EL (cell line): Measurements from ENCODE around the gene NELFCD.

Experiments
- DNase-seq: peaks from one replicate; pipeline ENCODE4 v3.0.0-alpha.2; 2016

The NELFCD gene

DNA sequence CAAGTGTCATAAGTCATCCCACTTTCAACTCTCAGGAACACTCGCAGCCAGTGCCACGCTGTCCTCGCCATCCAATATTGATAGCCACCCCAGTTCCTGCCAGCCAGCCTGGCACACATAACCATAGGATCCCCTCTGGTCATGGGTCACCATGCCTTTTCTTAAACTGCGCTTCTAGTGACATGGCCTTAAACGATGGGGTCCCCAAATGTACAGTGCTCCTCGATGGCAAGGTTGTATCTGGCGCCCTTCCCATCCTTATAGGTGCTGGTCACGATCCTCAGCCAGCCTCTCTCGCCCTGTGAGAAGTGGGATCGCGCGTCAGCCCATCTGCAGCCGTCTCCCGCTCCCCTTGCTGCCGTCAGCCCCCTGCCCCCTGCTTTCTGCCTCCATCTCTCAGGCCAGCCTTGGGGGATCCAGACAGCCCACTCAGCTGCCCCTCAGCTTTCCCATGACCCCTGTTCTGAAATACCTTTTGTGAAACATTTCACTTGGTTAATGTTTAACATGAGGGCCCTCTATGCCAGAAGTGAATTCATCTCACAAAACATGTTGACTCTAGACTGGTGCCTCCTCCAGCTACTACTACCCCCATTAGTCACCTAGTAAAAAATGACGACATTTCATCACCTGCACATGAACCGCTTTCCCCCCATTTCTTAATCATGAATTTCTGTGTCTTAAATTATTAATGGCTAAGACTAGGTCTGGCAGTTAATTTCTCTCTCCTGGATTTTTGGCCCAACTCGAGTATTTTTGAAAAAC, 14.6 kb downstream of the NELFCD start:
- DNase-seq: no peak

DNA sequence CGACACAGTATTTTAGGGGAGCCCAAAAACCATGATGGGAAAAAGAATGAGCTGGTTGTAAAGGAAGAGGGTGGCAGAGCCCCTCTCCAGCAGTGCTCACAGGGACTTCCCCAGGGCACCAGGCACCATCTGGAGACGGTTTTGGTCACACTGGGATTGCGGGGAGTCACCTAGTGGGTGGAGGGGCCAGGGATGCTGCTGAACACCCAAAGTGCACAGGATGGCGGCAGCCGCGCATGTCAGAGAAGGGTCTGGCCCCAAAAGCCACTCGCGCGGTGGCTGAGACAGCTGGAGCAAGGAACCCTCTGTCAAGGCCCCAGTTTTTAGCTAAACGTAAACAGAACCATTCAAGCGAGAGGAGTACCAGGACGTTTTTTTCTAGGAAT, 15.2 kb downstream of the NELFCD start:
- DNase-seq: no peak

DNA sequence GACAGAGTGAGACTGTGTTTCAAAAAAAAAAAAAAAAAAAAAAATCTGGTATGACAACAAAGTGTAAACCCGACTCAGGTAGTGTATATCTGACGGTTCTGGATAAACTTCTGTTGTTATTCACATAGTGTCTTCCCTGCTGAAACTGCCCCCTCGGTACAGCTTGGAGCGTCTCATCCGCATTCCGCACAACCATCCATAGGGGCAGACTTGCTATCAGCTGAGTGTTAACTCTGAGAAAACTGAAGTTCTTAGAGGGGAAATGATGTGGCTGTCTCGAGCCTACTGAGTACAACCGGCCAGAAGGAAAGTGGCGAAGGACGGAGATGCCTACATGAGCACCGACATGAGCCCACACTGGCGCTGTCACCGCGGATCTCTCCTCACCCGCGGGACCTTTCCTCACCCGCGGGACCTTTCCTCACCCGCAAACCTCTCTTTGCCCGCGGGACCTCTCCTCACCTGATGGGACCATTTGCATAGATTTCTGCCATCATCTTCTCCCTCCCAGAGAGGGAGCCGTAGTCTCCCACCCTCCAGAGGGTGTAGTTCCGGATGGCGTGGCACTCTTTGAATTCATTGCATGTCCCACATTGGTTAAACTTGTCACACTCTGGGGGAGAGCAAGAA, 16.2 kb downstream of the NELFCD start:
- no peak for DNase-seq

DNA sequence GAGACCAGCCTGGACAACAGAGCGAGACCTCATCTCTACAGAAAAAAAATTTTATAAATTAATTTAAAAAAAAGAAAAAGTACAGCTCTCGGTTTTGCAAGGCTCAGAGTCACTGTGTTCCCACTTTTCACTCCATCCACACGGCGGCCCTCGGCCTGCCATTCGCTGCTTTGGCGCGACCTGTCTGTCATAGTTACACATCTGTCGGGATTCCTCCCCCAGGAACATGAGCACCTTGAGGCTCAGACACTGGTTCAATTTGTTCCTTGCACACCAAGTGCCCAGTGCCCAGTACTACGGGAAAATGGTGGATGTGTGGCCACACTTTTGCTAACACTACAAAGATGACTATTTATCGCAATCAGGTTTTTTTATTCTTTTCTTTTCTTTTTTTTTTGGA, 17.6 kb downstream of the NELFCD start:
- DNase-seq: no peak

DNA sequence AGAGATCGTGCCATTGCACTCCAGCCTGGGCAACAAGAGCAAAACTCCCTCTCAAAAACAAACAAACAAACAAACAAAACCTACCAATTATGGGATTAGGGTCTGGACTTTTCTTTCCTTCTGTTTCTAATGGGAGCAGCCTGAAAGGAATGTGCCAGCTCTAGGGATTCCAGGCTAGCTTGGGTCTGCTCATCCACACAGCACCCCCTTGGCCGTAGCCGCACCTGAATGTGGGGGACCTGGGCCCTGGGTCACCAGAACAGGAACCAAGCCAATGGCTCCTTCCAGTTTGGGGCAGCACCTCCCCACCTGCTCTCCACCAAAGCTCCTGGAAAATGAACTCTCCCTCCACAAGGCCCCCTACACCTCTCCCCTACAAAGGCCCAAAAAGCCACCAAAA, 19.3 kb downstream of the NELFCD start:
- no peak for DNase-seq

DNA sequence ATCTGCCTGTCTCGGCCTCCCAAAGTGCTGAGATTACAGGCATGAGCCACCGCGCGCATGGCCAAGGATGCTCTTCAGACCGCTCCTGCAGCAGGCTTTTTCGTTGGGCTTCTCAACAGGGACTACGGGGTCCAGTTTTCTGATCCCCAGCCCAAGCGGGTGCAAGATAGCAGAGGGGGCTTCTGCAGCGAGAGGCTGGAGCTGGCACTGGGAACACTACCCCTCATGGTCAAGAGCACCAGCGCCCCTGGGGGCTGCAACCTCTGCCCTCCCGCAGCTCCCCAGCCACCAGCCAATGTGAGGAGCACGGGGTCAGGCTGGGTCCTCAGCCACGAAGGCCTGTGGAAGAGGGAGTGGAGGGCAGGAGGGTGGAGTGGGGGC, 20.0 kb downstream of the NELFCD start:
- DNase-seq: no peak

DNA sequence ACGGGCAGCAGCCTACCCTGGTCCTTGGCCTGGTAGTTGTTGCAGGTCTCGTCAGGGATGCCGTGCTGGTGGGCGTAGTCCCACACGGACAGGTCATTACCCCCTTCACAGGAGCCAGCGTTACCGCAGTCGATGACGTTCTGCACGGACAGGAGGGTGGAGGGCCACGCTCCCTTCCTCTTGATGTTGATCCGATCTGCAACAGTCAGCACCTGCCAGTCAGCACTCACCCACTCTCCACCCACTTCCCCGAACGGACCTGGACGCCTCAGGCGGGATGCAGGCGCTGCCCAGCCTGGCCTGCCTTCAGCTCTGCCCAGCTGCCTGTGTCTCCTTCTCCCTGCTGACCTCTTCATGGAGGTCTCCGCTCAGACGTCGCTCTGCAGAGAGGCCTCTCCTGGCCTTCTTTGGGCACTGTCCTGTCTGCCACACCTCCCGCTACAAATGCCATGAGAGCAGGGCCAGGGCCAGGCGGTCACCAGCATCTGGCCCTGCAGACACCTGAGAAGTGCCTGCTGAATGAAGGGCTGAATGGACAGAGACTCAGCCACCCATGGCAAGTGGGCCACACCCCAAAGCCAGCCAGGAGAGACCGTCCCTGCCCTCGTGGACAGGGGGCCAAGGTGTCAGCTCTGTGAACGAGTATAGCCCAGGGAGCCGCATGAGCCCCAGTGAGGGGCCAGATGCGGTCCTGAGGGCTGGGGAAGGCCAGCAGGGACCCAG, 20.6 kb downstream of the NELFCD start:
- no peak for DNase-seq

DNA sequence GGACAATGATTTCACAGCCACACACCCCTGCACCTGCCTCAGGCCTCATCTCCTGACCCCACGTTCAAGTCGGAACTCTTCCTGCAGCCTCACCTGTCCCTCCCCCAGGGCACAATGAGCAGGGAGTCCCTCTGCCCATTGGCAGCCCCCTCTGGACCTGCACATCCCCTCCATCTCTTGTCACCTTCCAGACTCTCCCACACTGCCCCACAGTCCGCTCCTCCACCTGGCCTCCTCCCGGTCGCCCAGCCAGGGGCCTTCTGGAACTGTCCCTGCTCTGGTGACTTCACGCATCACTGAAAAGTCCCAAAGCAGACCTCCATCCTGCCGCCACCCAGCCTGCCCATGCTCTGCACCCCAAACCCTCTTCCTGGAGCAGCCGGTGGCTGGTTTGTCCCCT, 21.3 kb downstream of the NELFCD start:
- DNase-seq: no peak

DNA sequence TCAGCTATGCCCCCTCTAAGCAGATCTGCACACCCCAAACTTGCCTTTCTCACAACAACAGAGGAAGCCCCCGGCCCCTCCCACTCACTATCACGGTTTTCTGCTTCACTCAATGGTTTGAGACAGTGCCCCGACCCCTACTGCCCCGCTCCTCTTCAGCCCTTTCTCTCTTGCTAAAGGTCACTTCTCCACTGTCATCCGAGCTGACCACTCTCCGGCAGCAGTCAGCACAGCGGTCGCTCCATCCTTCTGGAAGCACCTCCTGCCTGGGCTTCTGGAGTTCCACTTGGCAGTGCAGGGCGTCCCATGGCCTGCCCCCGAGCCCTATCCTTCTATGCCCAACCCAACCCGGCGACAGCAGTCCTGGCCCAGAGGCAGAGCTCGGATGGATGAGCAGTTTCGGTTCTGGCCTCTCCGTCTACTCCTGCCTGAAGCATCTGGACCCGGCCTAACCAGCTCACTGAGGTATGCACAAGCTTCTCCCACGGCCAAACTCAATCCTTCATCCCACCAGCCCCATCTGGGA, 21.9 kb downstream of the NELFCD start:
- no peak for DNase-seq

DNA sequence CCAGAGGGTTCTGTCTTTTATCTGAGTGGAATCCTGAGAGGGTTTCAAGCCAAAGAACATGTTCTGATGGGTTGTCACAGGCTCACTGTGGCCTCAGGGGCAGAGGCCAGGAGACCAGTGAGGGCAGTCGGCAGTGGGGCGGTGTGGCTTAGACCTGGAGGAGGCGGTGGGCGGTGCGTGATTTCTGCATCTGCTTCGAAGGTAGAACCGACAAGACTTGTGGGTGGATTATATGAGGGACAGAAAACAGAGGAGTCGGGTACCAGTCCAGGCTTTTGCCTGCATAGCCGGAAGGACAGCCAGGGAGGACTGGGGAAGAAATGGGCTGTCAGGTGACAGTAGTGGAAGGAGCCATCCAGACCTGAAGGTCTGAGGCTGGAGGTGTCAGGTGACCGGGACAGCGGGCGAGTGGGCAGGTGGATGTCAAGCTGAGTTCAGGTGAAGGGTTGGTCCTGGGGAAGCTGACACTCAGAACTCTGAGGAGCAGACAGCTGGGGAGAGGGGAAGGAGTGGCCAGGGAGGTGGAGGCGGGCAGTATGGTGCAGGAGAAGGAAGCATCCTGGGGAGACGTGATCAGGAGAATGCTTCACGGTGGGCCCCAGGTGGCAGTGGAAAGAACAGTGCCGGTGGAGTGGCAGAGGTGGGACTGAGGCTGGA, 22.9 kb downstream of the NELFCD start:
- no peak for DNase-seq

DNA sequence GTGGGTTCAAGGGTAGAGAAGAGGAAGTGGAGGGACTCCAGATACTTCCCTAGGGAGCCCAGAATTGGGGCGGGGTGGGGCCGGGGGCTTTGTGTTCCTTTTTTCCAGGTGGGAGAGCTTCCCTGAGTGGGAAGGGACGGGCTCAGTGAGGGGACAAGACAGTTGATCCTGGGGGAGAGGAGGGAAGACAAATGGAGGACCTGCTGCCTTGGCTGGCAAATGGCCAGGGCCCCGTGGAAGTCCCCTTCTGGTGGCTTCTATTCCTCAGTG, 23.4 kb downstream of the NELFCD start:
- DNase-seq: no peak

DNA sequence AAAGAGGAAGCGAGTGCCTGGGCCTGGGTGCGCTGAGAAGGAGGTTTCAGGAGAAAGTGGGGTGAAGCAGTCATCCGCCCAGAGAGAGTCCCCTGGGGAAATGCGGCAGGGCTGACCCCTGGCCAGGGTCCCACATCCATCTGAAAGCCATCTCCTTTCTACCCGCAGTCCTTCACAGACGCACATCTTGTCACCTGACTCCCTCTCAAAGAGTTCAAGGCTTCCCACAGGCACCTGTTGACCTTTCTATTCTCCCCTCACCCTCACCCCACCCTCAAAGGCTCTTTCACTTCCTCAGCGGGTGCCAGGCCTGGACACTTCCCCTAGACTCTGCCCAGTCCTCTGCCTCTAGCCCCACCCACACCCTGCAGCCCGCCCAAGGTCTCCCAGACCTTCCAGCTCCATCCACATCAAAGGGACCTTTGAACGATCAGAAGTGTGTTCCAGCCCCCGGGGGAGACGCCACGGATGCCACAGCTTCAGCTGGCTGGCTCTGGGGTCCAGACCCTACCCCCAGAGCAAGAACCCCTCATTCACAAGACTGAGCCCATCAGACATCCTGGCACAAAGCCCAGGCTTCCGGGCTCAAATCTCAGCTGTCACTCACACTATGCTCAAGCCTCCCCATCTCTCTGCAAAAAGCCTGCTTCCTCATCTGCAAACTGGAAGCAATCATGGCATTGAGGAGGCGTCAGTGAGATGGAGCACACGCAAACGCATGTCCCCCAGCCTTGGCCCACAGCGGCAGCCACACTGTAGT, 23.9 kb downstream of the NELFCD start:
- DNase-seq: no peak

DNA sequence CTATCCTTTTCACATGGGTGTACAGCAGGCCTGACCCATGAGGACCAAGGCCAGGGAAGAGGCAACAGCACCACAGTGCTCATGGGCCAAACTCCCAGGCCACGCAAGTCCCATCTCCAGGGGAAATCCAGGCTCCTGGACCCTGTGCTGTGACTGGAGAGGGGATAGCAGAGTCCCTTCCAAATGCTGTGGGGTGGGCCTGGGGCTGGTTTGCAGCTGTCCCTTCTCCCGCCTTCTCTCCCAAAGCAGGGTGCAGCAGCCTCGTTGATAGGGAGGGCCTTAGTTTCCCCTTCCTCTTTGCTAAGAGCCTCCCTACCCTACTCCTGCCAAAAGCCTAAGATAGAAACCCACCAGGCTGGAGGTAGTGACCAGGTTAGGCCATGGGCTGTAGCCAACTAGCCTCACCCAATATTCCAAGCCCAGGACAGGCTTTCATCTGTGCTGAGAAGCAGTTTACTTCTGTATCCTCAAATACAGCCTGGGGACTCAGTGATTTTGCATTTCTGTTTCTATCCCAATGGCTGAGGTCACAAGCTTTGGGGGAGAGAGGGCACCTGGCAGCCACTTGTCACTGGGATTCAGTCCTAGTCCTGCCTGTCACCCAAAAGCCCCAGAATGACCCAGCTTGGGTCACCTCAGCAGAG, 24.6 kb downstream of the NELFCD start:
- no peak for DNase-seq

DNA sequence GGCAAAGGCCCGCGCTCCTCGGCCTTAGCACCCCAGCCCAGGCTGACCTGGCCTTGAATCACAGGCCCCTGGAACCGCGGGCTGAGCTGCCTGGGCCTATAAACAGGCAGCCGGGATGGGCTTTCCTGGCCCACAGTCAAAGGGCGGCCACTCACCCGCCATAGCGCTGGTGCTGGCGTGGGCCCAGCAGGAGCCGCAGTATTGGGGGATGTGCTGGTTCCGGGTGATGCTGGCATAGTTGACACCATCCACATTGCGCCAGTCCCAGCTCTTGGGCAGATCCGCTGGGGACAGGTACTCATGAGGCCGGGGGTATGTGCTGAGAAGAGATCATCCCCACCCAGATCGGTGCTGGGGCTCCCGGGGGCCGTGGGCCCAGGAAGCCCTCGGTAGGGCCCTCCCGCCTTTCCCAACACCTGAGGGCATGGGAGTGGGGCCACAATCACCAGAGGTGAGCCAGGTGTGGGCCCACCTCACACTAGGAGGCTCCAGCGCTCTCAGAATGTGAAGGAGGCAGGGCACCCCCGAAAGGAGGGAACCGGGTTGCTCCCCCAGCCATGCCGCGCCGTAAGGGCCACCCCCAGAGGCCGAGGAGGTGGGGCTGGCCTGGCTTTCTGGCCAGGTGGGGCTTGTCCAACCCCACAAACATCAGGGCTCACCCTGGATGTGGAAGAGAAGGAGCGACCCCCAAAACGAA, 25.3 kb downstream of the NELFCD start:
- peak; percentile 30 for DNase-seq

DNA sequence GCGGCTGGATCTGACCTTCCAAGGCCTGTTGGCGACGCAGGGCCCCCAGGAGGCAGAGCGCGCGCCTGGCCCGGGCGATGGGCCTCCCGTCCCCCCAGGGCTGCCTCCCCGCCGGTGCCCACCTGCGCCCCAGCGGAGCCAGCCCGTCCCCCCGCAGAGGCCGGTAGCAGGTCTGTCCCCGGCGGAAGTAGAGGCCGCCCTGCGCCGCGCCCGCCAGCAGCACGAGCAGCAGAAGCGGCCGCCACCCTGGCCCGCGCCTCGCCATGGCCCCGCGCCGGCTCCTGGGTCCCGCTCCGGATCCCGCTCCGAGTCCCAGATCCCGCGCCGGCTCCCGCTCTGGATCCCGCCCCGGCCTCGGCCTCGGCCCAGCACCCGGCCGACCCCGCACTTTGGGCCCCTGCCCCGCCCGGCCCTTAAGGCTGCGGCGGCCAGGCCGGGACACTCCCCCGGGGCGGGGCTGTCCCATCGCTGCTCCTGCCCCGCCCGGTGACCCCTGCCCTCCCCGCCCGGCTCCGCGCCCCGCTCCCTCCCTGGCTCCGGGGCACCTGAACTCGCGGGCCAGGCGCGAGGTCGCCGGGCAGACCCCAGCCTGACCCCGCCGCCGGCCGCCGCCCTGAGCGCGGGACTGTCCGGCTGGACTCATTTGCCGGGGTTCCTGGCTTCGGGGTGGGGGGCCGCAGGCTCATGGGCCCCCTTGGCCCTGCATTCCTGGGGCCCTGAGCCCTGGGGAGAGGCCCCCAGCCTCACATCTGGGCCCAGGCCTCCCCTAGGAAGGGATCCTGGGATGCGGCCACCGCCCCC, 26.0 kb downstream of the NELFCD start, which contains the start of gene CTSZ:
TSS of gene CTSZ (minus strand) at position 391 of the 801 bp plus-strand sequence. CDS start at position 265, 126 bp downstream.
- DNase-seq: peak; percentile 48

DNA sequence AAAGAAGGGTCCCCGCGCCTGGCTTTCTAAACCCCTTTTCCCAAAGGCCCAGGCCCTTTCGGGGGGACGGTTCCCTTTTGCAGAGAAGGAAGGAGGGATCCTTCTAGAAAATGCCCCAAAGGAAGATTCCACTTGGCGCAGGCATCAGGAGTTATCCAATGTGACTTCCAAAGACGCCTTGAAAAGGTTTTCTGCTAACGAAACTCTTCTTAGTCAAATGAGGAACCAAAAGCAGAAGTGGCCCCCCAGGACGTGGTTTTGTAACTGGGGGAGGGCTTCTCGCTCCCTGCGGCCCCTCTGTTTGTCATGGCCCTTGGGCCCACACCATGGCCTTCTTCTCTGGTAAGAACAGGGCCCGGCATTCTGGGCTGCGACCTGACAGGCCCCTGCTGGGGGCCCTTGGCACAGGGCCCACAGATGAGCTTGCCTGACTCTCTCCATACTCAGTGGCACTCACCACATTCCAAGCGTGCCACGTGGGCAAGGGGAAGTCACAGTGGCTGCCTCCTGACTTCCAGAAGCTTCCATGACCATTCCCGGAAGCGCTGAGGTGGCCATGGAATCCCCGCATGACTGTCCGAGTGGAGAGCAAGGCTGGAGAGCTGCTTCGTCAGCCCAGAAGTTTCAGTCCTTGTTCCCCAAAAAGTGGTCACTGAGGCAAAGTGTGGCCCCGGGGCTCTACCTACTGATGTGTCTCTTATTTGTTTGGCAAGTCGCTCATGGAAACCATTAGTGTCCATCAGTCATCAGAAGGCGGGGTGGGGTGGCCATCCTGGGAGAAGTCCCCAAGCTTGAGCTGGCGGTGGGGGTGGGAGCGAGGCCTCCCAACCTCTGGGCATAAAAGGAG, 26.8 kb downstream of the NELFCD start:
- DNase-seq: no peak

DNA sequence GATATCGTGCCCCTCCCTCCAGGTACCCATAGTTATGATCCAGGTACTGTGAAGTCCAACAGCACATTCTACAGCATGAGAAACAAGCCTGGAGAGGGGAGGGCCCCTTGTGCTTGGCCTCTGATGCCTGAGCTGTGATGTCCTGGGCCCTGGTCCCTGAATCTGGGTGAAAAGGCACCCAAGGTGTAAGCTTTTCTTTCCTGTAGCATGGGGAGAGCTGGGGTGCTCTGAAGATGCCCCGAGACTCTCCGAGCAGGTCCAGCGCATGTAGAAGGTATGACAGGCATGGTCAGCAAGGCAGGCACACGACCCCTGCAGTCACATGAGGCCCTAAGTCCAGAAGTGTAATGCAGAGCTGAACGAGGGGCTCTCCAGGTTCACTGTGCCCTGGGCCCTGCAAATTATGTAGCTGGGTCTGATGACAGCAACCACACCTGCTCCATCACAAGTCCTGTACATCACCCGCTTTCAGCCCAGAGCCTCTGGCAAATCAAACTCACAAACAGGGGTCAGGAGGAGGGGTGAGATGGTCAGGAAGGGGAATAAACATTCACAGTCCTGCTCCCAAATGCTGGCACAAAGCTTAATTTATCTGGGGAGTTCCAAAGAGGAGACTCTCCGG, 27.8 kb downstream of the NELFCD start:
- DNase-seq: no peak

DNA sequence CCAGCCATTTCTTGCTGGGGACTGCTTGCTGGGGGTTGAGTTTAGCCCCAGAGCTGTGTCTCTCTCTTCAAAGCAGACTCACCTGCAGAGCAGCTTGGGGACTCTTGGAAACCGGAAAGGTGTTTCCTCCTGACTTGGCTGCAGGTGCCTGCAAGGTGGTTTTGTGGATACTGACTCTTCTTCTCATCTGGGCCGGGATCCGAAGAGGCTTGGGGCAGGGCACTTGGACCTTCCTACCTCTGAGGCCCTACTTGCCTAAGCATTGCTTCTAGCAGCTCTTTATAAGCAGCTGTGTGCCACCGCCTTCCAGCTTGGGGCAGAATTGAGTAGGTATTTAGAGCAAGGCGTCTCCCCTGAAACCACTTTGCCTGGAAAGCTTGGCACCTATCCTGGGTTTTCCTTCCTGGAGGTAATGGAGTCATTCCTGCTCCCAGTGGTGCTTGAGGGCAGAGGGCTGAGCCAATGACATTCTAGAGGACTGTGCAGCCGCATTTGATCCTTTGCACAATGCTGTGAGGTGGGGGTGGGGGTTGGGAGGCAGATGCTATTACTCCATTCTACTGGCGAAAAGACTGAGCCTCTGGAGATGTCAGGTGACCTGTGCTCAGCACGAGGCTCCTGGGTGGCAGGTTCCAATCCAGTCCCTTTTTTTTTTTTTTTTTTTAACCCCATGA, 29.4 kb downstream of the NELFCD start:
- no peak for DNase-seq
